ENCODE measurements around the gene FAM13A.

The FAM13A gene

GRCh38 chr4:88811904-88812303, 245.1 kb downstream of the FAM13A start:
- TF ChIP-seq CTCF (IDR thresholded peaks at IDR 0.05; ENCODE audit: insufficient read depth, low read length, missing control alignments), result no peak
- CTCF ChIA-PET, result interaction anchor here (2.4 kb wide), 1 partner anchor 211 kb away, joined by 10 read pairs; no protein-coding TSS in a partner anchor
- POLR2A ChIA-PET, result no interaction called here
- no peak overlapping the region for H3K4me3 ChIP-seq (ENCODE audit: low read depth, low read length)
- no peak for DNase-seq (ENCODE audit: low read depth, low spot score)

DNA sequence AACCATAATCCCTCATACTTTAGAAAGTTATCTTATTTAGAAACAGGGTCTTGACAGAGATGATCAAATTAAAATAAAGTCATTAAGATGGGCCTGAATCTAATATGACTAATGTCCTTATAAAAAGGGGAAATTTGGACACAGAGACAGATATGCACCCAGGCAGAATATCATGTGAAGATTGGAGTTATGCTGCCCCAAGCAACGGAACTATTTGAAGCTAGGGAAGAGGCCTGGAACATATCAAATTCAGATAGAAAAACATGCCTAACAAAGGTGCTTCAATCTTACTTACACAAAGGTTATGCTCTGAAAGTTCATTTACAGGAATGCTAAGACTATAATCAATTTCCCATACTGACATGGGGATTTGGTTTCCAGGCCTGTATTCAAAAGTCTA, 246.7 kb downstream of the FAM13A start:
- no peak overlapping the region for H3K4me3 ChIP-seq (ENCODE audit: low read depth, low read length)
- ChIA-PET CTCF (interaction anchor here (1.0 to 1.2 kb wide), 3 partner anchors 9 to 140 kb away, joined by 3 to 4 read pairs (median 3); no protein-coding TSS in a partner anchor), POLR2A (no interaction called here)
- no peak for DNase-seq (ENCODE audit: low read depth, low spot score)
- no peak for TF ChIP-seq CTCF (IDR thresholded peaks at IDR 0.05; ENCODE audit: insufficient read depth, low read length, missing control alignments)

DNA sequence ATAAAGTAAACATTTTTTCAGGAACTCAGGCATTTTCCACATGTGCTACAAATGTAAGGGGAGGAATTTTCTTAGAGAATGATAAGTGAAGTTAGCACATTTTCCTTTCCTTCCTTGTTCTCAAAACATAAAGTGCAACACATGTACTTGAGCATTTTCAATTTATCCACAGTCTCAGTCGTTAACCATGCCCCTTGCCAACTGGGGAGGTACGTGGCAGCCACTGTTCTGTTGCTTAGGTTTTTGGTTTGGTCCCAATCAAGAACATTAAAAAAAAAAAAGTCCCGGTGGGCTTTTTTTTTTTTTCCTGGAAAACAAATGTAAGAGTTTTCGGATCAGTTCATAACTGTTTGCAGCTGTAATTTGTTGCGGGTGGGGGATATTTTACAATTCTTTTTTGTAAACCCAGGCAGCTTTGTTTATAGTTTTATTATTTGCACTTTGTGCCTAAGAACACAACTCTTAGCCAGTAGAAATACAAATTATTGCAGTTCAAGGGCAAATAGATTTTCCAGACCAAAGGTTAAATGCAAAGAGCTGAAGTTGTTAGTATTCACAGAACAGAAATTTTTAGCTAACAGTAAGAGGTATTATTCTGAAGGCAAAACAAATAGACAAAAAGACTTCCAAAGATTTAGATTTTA, 247.3 kb downstream of the FAM13A start:
- no peak for TF ChIP-seq CTCF (IDR thresholded peaks at IDR 0.05; ENCODE audit: insufficient read depth, low read length, missing control alignments)
- POLR2A ChIA-PET, result no interaction called here

GRCh38 chr4:88809101-88809500, 247.9 kb downstream of the FAM13A start:
- TF ChIP-seq CTCF (IDR thresholded peaks at IDR 0.05; ENCODE audit: insufficient read depth, low read length, missing control alignments), result no peak
- POLR2A ChIA-PET, result no interaction called here
- DNase-seq (ENCODE audit: low read depth, low spot score), result no peak
- no peak overlapping the region for H3K4me3 ChIP-seq (ENCODE audit: low read depth, low read length)
- CTCF ChIA-PET, result interaction anchor here (2.0 to 2.8 kb wide), 2 partner anchors 9 to 215 kb away, joined by 8 to 16 read pairs; no protein-coding TSS in a partner anchor

More for the DNA sequence above, 247.3 kb downstream of the FAM13A start:
- DNase-seq (ENCODE audit: low read depth, low spot score), result no peak
- CTCF ChIA-PET, result interaction anchor here (1.0 to 2.8 kb wide), 4 partner anchors 8 to 214 kb away, joined by 3 to 16 read pairs (median 6); no protein-coding TSS in a partner anchor
- no peak overlapping the region for H3K4me3 ChIP-seq (ENCODE audit: low read depth, low read length)

DNA sequence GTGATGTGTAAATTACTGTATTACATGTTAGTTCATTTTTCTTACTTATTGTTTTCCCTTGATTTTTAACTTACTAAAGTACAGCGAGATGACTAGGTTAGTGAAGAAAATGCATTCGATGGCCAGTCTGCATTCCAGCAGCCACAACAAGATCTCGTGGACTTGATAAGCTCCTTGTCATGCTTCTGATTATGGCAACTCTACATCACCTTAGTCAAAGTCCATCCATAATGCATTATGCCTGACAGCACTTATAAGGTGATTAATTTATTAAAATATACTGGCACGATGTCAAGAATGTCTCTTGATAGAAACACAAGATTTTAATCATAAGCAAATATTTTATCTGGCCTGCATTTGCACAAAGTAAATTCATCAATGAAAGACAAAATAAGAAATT, 249.5 kb downstream of the FAM13A start:
- CTCF ChIA-PET, result interaction anchor here (1.2 to 2.8 kb wide), 3 partner anchors 10 to 16 kb away, joined by 3 to 16 read pairs (median 4); no protein-coding TSS in a partner anchor
- no peak overlapping the region for H3K4me3 ChIP-seq (ENCODE audit: low read depth, low read length)
- DNase-seq (ENCODE audit: low read depth, low spot score), result no peak
- POLR2A ChIA-PET, result no interaction called here
- no peak for TF ChIP-seq CTCF (IDR thresholded peaks at IDR 0.05; ENCODE audit: insufficient read depth, low read length, missing control alignments)

- ChIA-PET CTCF (interaction anchor here (1.5 to 2.1 kb wide), 2 partner anchors 14 to 98 kb away, joined by 7 to 9 read pairs; no protein-coding TSS in a partner anchor), POLR2A (no interaction called here)
- DNase-seq (ENCODE audit: low read depth, low spot score), result no peak
- TF ChIP-seq CTCF (IDR thresholded peaks at IDR 0.05; ENCODE audit: insufficient read depth, low read length, missing control alignments), result no peak
- H3K4me3 ChIP-seq (ENCODE audit: low read depth, low read length), result no peak overlapping the region
These were observed 252.8 kb downstream of the FAM13A start for GRCh38 chr4:88804234-88804633.

All from AG04449 (cell line).